ENCODE measurements around the gene GPHA2.

Gene GPHA2

DNA sequence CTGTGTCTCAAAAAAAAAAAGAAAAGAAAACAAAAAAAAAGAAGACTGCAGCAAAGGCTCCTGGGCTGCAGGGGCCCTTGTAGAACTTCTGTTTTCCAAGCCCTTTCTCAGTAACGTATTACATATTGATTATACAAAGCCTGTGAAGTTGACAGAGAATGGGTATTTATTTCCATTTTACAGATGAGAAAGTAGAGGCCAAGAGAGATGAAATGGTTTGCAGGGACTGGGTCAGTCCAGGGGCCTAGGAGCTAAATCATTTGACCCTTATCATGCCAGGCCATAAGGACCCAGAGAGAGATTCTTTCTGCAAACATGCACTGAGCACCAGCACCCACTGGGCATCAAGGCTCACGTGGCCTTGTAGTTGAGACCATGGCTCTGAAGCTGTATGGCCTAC is 6.7 kb downstream of the GPHA2 start:
- H3K36me3 ChIP-seq (ENCODE audit: control insufficient read depth, low read depth, low read length), result no peaks in the 10 kb centered on the region

DNA sequence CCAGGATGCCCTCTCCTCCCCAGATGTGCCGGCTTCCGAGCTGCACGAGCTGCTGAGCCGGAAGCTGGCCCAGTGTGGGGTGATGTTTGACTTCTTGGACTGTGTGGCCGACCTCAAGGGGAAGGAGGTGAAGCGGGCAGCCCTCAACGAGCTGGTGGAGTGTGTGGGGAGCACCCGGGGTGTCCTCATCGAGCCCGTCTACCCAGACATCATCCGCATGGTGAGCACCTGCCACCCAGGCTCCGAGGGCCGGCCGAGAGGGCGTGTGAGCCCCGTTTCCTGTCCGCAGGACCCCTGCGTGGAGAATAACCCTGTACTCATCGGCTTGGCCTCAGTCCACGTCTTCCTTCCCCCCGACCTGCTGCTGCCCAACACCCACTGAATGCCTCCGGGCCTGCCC is 9.0 kb downstream of the GPHA2 start:
- no peak overlapping the region for H3K4me3 ChIP-seq (ENCODE audit: low read length)
- no peaks in the 10 kb centered on the region for H3K9me3 ChIP-seq (ENCODE audit: control insufficient read depth, low read depth, low read length)
- H3K9ac ChIP-seq (ENCODE audit: low read length), result no peak overlapping the region
- H3K36me3 ChIP-seq (ENCODE audit: control insufficient read depth, low read depth, low read length), result no peaks in the 10 kb centered on the region
- peaks cover 4% of the 10 kb centered on the region for H3K27me3 ChIP-seq (ENCODE audit: control insufficient read depth, insufficient read depth, low read length)
- peaks cover 5% of the 10 kb centered on the region for H3K4me1 ChIP-seq (ENCODE audit: control insufficient read depth, low read depth, low read length)
- H3K27ac ChIP-seq (ENCODE audit: low read length), result no peak overlapping the region

More for the DNA sequence above, 6.7 kb downstream of the GPHA2 start:
- no peak overlapping the region for H3K27ac ChIP-seq (ENCODE audit: low read length)
- H3K4me1 ChIP-seq (ENCODE audit: control insufficient read depth, low read depth, low read length), result peaks cover 5% of the 10 kb centered on the region
- H3K9me3 ChIP-seq (ENCODE audit: control insufficient read depth, low read depth, low read length), result no peaks in the 10 kb centered on the region
- no peak overlapping the region for H3K4me3 ChIP-seq (ENCODE audit: low read length)
- H3K9ac ChIP-seq (ENCODE audit: low read length), result no peak overlapping the region
- H3K27me3 ChIP-seq (ENCODE audit: control insufficient read depth, insufficient read depth, low read length), result peaks cover 4% of the 10 kb centered on the region

DNA sequence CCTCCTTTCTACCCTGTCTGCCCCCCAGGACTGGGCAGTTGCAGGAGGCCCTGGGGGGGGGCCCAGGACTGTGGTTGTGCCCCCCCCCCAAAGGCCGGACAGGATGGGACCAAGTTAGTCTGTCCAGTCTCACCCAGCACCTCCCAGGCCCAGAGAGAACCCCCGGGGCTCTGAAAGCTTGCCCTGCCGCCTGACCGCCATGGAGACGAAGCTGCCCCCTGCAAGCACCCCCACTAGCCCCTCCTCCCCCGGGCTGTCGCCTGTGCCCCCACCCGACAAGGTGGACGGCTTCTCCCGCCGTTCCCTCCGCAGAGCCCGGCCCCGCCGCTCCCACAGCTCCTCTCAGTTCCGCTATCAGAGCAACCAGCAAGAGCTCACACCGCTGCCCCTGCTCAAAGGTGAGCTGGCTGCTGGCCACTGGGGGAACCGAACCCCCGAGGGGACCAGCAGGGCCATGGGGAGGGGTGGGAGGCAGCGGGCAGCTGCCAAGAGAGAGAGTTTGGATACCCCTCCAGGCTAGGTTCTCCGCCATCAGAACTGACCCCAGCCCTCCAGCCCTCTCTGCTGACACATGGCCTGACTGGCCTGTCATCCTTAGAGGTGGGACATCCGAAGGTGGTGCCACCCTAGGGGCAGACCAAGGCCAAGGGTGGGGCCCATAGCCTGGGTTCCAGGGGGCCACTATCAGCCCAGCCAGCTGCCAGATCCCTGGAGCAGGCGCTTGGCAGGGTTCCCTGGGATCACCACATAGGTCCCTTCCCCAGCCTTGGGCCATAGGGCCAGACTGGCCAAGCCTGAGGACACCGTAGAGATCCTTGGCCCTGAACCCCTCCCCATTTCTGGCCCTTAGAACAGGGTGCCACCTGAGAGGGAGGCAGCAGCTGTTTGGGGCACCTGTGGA is 9.9 kb downstream of the GPHA2 start:
- Histone ChIP-seq H3K4me3 (ENCODE audit: low read length) (peak overlapping the region; percentile 68), H3K36me3 (ENCODE audit: control insufficient read depth, low read depth, low read length) (no peaks in the 10 kb centered on the region), H3K9me3 (ENCODE audit: control insufficient read depth, low read depth, low read length) (no peaks in the 10 kb centered on the region), H3K9ac (ENCODE audit: low read length) (no peak overlapping the region), H3K27ac (ENCODE audit: low read length) (no peak overlapping the region), H3K27me3 (ENCODE audit: control insufficient read depth, insufficient read depth, low read length) (peaks cover 4% of the 10 kb centered on the region), H3K4me1 (ENCODE audit: control insufficient read depth, low read depth, low read length) (peaks cover 5% of the 10 kb centered on the region)

DNA sequence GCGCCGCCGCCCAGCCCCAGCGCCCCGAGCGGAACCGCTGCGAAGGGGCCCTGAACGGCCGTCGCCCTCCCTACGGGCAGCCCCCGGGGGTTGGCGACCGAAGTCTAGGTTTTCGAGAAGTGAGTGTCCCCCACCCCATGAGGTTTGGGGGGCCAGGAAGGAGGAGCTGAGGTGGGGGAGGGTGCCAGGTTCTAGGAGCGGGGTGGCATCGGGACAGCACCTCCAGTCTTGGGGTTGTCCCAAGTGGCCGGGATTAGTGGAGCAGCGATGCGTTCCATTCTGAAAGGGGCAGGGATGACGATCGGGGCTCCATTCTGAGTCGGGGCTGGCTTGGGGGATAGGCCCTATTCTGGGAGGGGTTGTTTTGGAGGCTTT is 10.8 kb downstream of the GPHA2 start:
- Histone ChIP-seq H3K36me3 (ENCODE audit: control insufficient read depth, low read depth, low read length) (no peaks in the 10 kb centered on the region), H3K9me3 (ENCODE audit: control insufficient read depth, low read depth, low read length) (no peaks in the 10 kb centered on the region), H3K4me3 (ENCODE audit: low read length) (peak overlapping the region; percentile 68), H3K27me3 (ENCODE audit: control insufficient read depth, insufficient read depth, low read length) (peaks cover 4% of the 10 kb centered on the region), H3K4me1 (ENCODE audit: control insufficient read depth, low read depth, low read length) (peaks cover 5% of the 10 kb centered on the region), H3K27ac (ENCODE audit: low read length) (no peak overlapping the region), H3K9ac (ENCODE audit: low read length) (peak overlapping the region; percentile 20)

DNA sequence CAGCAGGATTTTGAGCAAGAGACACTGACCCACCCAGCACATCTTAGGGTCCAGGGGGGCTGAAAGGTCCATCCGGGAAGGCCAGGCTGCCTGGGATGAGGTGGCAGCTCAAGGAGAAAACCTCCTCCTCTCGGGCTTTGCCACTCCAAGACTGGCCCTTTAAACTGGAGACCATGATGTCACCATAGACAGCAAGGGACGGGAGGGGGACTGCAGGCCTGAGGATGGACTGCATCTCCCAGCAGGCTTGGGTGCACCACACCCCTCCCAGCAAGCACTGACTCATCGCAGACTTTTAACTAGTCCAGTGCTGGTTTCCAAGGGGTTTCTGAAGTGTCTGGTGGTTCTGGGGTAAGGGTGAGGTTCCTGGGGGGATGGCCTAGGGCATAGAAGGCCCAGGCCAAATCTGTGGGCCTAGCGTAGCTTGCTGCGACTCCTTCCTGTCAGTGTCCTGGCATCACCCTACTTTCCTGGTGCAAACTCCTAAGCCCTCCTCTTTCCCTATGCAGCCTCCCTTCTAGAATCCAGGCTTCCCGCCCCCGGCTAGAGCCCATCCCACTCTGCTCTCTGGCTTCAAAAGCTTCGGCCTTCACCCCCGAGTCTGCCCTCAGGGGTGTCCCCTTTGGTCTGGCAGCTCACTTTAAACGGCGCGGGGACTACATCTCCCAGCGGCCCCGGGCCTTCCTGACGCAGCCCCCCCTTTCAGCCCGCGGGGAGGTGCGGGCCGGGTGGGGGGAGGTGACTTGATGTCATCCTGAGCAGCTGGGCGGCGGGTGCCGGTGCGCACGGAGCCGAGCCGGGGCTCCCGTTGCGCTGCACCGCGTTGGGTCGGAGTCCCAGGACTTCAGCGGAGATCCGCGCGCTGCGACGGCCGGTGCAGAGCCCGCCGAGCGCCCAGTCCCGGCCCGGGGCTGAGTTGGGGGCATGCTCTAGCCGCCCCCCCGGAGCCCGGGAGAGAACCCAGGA is 11.5 kb downstream of the GPHA2 start, which contains the start of gene PPP2R5B:
PPP2R5B (plus strand) TSS at position 746 of the 966 bp plus-strand sequence. CDS start 1,046 bp downstream, outside the sequence.
- H3K27ac ChIP-seq (ENCODE audit: low read length), result no peak within 1 kb of the TSS
- H3K4me1 ChIP-seq (ENCODE audit: control insufficient read depth, low read depth, low read length), result peaks cover 5% of the 10 kb centered on the region
- no peaks in the 10 kb centered on the region for H3K9me3 ChIP-seq (ENCODE audit: control insufficient read depth, low read depth, low read length)
- H3K27me3 ChIP-seq (ENCODE audit: control insufficient read depth, insufficient read depth, low read length), result peaks cover 4% of the 10 kb centered on the region
- H3K36me3 ChIP-seq (ENCODE audit: control insufficient read depth, low read depth, low read length), result no peaks in the 10 kb centered on the region
- peak within 1 kb of the TSS; percentile 68 for H3K4me3 ChIP-seq (ENCODE audit: low read length)
- H3K9ac ChIP-seq (ENCODE audit: low read length), result peak within 1 kb of the TSS; percentile 34

DNA sequence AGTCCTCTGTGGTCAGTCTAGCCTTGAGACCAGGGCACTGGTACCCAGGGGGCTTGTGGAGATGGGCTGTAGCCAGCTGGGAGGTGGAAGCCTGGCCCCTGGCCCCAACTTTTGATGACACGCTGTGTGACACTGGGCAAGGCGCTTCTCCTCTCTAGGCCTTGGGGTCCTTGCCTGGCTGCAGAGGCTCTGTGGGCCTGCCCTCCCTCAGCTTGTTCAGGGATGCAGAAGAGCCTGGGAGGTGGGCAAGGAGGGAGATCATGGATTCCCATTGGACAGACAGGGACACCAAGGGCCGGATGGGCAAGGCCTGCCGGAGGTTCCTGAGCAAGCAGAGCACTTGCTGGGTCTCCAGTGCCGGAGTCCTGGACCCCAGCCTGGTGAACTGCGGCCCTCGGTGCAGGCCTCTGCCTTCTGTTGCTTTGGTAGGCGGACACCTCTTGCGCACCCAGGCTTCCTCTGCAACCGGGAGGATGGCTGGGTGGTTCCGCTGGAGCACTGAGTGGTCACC is 12.5 kb downstream of the GPHA2 start:
- Histone ChIP-seq H3K27ac (ENCODE audit: low read length) (no peak overlapping the region), H3K36me3 (ENCODE audit: control insufficient read depth, low read depth, low read length) (no peaks in the 10 kb centered on the region), H3K27me3 (ENCODE audit: control insufficient read depth, insufficient read depth, low read length) (peaks cover 4% of the 10 kb centered on the region), H3K9me3 (ENCODE audit: control insufficient read depth, low read depth, low read length) (no peaks in the 10 kb centered on the region), H3K4me1 (ENCODE audit: control insufficient read depth, low read depth, low read length) (peaks cover 5% of the 10 kb centered on the region), H3K9ac (ENCODE audit: low read length) (no peak overlapping the region), H3K4me3 (ENCODE audit: low read length) (no peak overlapping the region)

DNA sequence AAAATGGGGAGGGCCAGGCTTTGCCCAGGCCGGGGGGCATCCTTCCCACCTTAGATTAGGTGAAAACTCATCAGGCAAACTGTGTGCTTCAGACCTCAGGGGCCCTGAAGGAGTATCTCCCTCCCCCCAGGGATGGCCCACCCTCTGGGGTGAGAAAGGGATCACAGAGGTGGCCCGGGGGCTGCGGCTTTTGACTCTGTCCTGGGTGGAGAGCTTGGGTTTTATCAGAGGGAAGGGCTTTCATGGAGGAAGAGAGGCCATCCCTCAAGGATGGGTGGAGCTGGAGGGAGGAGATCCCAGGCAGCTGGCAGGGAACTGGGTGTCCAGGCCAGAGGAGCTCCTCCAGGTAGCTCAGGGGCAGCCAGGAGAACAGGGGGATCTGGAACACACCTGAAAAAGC is 14.3 kb downstream of the GPHA2 start:
- H3K4me1 ChIP-seq (ENCODE audit: control insufficient read depth, low read depth, low read length), result peaks cover 9% of the 10 kb centered on the region
- no peak overlapping the region for H3K27ac ChIP-seq (ENCODE audit: low read length)
- no peaks in the 10 kb centered on the region for H3K36me3 ChIP-seq (ENCODE audit: control insufficient read depth, low read depth, low read length)
- H3K27me3 ChIP-seq (ENCODE audit: control insufficient read depth, insufficient read depth, low read length), result peaks cover 4% of the 10 kb centered on the region
- H3K9me3 ChIP-seq (ENCODE audit: control insufficient read depth, low read depth, low read length), result no peaks in the 10 kb centered on the region
- H3K9ac ChIP-seq (ENCODE audit: low read length), result no peak overlapping the region
- no peak overlapping the region for H3K4me3 ChIP-seq (ENCODE audit: low read length)

DNA sequence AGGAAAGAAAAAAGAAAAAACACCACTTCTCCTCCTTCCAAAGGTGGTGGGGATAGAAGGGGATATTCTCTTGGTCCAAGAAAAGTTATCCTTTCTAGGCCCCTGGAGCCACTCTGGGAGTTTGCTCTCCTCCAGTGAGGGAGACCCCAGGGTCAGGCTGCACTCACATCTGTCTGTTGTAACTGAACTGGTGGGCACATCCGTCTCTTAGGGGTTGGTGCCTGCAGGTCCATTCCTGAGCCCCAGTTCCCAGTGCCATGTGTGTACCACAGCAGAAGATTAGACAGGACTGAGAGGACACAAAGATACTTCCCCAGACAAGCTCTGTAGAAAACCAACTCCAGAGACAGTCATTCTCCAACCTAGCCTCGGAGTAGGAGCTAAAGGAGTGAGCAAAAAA is 15.6 kb downstream of the GPHA2 start:
- Histone ChIP-seq H3K36me3 (ENCODE audit: control insufficient read depth, low read depth, low read length) (no peaks in the 10 kb centered on the region), H3K9me3 (ENCODE audit: control insufficient read depth, low read depth, low read length) (no peaks in the 10 kb centered on the region), H3K27ac (ENCODE audit: low read length) (no peak overlapping the region), H3K9ac (ENCODE audit: low read length) (no peak overlapping the region), H3K4me1 (ENCODE audit: control insufficient read depth, low read depth, low read length) (peaks cover 13% of the 10 kb centered on the region), H3K4me3 (ENCODE audit: low read length) (no peak overlapping the region), H3K27me3 (ENCODE audit: control insufficient read depth, insufficient read depth, low read length) (peaks cover under 1% of the 10 kb centered on the region)

DNA sequence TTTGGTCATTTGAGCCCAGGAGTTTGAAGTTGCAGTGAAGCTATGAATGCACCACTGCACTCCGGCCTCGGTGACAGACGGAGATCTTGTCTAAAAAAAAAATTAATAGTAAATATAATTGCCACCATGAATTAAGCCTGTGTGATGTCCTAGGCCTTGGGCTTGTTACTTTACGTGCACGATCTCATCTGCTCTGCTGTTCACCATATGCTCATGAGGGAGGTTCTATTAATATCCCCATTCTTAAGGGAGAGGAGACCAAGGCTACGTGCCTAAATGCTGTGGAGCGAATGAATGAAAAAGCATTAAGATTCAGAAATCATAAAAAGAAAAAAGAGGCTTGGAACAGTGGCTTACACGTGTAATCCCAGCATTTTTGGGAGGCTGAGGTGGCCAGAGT is 16.1 kb downstream of the GPHA2 start:
- Histone ChIP-seq H3K27me3 (ENCODE audit: control insufficient read depth, insufficient read depth, low read length) (no peaks in the 10 kb centered on the region), H3K9ac (ENCODE audit: low read length) (no peak overlapping the region), H3K9me3 (ENCODE audit: control insufficient read depth, low read depth, low read length) (no peaks in the 10 kb centered on the region), H3K4me1 (ENCODE audit: control insufficient read depth, low read depth, low read length) (peaks cover 12% of the 10 kb centered on the region), H3K4me3 (ENCODE audit: low read length) (no peak overlapping the region), H3K27ac (ENCODE audit: low read length) (no peak overlapping the region), H3K36me3 (ENCODE audit: control insufficient read depth, low read depth, low read length) (no peaks in the 10 kb centered on the region)

DNA sequence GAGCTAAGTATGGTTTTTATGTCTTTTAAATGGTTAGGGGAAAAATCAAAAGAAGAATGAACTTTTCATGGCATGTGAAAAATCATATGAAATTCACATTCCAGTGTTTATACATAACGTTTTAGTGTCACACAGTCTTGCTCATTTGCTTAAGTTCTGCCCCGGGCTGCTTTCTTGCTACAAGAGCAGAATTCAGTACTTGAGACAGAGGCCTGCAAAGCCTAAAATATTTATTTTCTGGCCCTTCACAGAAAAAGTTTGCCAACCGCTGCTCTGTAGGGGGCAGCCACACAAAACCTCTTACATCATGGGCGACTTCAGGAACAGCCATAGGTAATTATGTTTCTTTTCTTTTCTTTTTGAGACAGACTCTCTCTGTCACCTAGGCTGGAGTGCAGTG is 17.7 kb downstream of the GPHA2 start:
- Histone ChIP-seq H3K27ac (ENCODE audit: low read length) (peak overlapping the region; percentile 76), H3K36me3 (ENCODE audit: control insufficient read depth, low read depth, low read length) (peaks cover 4% of the 10 kb centered on the region), H3K27me3 (ENCODE audit: control insufficient read depth, insufficient read depth, low read length) (no peaks in the 10 kb centered on the region), H3K4me1 (ENCODE audit: control insufficient read depth, low read depth, low read length) (peaks cover 9% of the 10 kb centered on the region), H3K9ac (ENCODE audit: low read length) (peak overlapping the region; percentile 76), H3K9me3 (ENCODE audit: control insufficient read depth, low read depth, low read length) (no peaks in the 10 kb centered on the region), H3K4me3 (ENCODE audit: low read length) (peak overlapping the region; percentile 87)

DNA sequence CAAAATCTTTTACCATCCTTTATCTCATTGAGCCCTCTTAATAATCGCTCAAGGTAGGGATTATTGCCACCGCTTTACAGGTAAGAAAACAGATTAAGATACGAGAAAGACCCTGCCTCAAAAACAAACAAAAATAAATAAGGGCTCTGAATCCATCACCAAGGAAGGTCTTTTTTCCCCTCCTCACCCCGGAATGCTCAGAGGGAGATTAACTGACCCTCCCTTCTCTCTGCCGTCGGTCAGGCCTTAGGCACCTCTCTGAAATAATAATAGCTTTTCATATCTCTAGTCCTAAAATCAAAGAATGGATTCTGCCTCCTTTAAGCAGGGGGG is 18.1 kb downstream of the GPHA2 start:
- peak overlapping the region; percentile 76 for H3K9ac ChIP-seq (ENCODE audit: low read length)
- H3K9me3 ChIP-seq (ENCODE audit: control insufficient read depth, low read depth, low read length), result no peaks in the 10 kb centered on the region
- H3K36me3 ChIP-seq (ENCODE audit: control insufficient read depth, low read depth, low read length), result peaks cover 4% of the 10 kb centered on the region
- H3K27me3 ChIP-seq (ENCODE audit: control insufficient read depth, insufficient read depth, low read length), result no peaks in the 10 kb centered on the region
- peak overlapping the region; percentile 87 for H3K4me3 ChIP-seq (ENCODE audit: low read length)
- peak overlapping the region; percentile 76 for H3K27ac ChIP-seq (ENCODE audit: low read length)
- H3K4me1 ChIP-seq (ENCODE audit: control insufficient read depth, low read depth, low read length), result peaks cover 9% of the 10 kb centered on the region

Measured in iPS-18a (cell line).